IMR-90 (cell line): ENCODE data around the gene MGLL. TPM values are rescaled to one million over a fixed set of nuclear protein-coding genes. Genes with fewer than 3 reads are reported as not detected.

Source experiments
- ATAC-seq: fragments of 200-7000 bp; cut with Tn5 transposase; 2 replicates; pipeline ENCODE4 v1.9.1; 2020; ENCODE audit warnings: low read depth, mild to moderate bottlenecking, moderate library complexity
- BruUV-seq: library from RNA; stranded (reverse); fragments of 400-500 nt; replicated peaks from 2 replicates; lab custom pipeline; 2021; lab: Mats Ljungman, UMichigan
- CTCF ChIA-PET: fragments of 300-600 bp; formaldehyde crosslinking; extraction: SDS; loops from one replicate; lab custom pipeline; 2021; ENCODE audit warnings: antibody characterized with exemption; lab: Yijun Ruan, JAX
- POLR2A ChIA-PET: fragments of 300-600 bp; sonication (Branson Sonifier 250); formaldehyde crosslinking; loops from one replicate; lab custom pipeline; 2022; ENCODE audit warnings: antibody characterized with exemption; ENCODE audit not compliant: unreplicated experiment; lab: Charles Lee
- DNase-seq: peaks from one replicate; pipeline ENCODE4 v3.0.0; 2013
- H2AFZ ChIP-seq: replicated peaks from 2 replicates; pipeline ENCODE3; 2013; ENCODE audit warnings: low read length, mild to moderate bottlenecking; ENCODE audit not compliant: poor library complexity
- H2AK5ac ChIP-seq: 2 replicates; pipeline ENCODE4 v1.6.1; 2013; ENCODE audit warnings: low read depth, low read length, inconsistent platforms
- H2AK9ac ChIP-seq: replicated peaks from 2 replicates; pipeline ENCODE3; 2013; ENCODE audit warnings: mild to moderate bottlenecking, low read depth, low read length, moderate library complexity; ENCODE audit not compliant: poor library complexity
- H2BK120ac ChIP-seq: 2 replicates; pipeline ENCODE4 v1.6.1; 2013; ENCODE audit warnings: low read depth, low read length, inconsistent platforms
- H2BK15ac ChIP-seq: 3 replicates; pipeline ENCODE4 v1.6.1; 2013; ENCODE audit warnings: low read depth, low read length, inconsistent platforms
- H2BK20ac ChIP-seq: 2 replicates; pipeline ENCODE4 v1.6.1; 2013; ENCODE audit warnings: low read depth, mild to moderate bottlenecking, inconsistent platforms, low read length, moderate library complexity
- H2BK5ac ChIP-seq: 2 replicates; pipeline ENCODE4 v1.6.1; 2013; ENCODE audit warnings: mild to moderate bottlenecking, low read depth, low read length, inconsistent platforms; ENCODE audit not compliant: poor library complexity, severe bottlenecking
- H3K14ac ChIP-seq: replicated peaks from 2 replicates; pipeline ENCODE4 v1.6.1; 2013; ENCODE audit warnings: low read depth, low read length, inconsistent platforms
- H3K18ac ChIP-seq: 2 replicates; pipeline ENCODE4 v1.6.1; 2013; ENCODE audit warnings: low read depth, low read length, control low read depth
- H3K23ac ChIP-seq: 2 replicates; pipeline ENCODE4 v1.6.1; 2013; ENCODE audit warnings: low read depth, low read length, inconsistent platforms
- H3K27ac ChIP-seq: 2 replicates; pipeline ENCODE4 v1.5.1; 2013; ENCODE audit warnings: mild to moderate bottlenecking, control low read depth, low read length; ENCODE audit not compliant: insufficient read depth
- H3K27me3 ChIP-seq: 2 replicates; pipeline ENCODE4 v1.6.1; 2013; ENCODE audit warnings: low read length; ENCODE audit not compliant: control insufficient read depth, insufficient read depth
- H3K36me3 ChIP-seq: 2 replicates; pipeline ENCODE4 v1.6.1; 2013; ENCODE audit warnings: low read length, mixed read lengths; ENCODE audit not compliant: control insufficient read depth, insufficient read depth
- H3K4ac ChIP-seq: 2 replicates; pipeline ENCODE4 v1.6.1; 2013; ENCODE audit warnings: low read depth, low read length, inconsistent platforms
- H3K4me1 ChIP-seq: 2 replicates; pipeline ENCODE4 v1.6.1; 2013; ENCODE audit warnings: low read length, mixed read lengths; ENCODE audit not compliant: control insufficient read depth, insufficient read depth
- H3K4me2 ChIP-seq: 2 replicates; pipeline ENCODE4 v1.6.1; 2013; ENCODE audit warnings: low read depth, mild to moderate bottlenecking, control low read depth, low read length, moderate library complexity
- H3K4me3 ChIP-seq: 2 replicates; pipeline ENCODE4 v1.5.1; 2013; ENCODE audit warnings: low read depth, mild to moderate bottlenecking, control low read depth, low read length, moderate library complexity; ENCODE audit not compliant: insufficient read depth
- H3K56ac ChIP-seq: 2 replicates; pipeline ENCODE4 v1.6.1; 2013; ENCODE audit warnings: low read length, inconsistent platforms; ENCODE audit not compliant: insufficient read depth; ENCODE audit errors: extremely low read depth
- H3K79me1 ChIP-seq, 2 experiments: 2 replicates each; pipeline ENCODE4 v1.6.1; 2013; ENCODE audit warnings: low read length in 2 of 2, inconsistent platforms in 1 of 2, low read depth in 1 of 2
- H3K9ac ChIP-seq: 2 replicates; pipeline ENCODE4 v1.6.1; 2013; ENCODE audit warnings: low read depth, low read length, control low read depth
- H3K9me1 ChIP-seq: 2 replicates; pipeline ENCODE4 v1.6.1; 2013; ENCODE audit warnings: low read length, inconsistent platforms; ENCODE audit not compliant: insufficient read depth
- H3K9me3 ChIP-seq: 2 replicates; pipeline ENCODE4 v1.6.1; 2013; ENCODE audit warnings: low read length; ENCODE audit not compliant: control insufficient read depth, insufficient read depth
- H4K20me1 ChIP-seq: 2 replicates; pipeline ENCODE4 v1.6.1; 2013; ENCODE audit warnings: low read length, inconsistent platforms; ENCODE audit not compliant: insufficient read depth
- H4K5ac ChIP-seq: 2 replicates; pipeline ENCODE4 v1.6.1; 2013; ENCODE audit warnings: mild to moderate bottlenecking, low read depth, low read length, control low read depth
- H4K8ac ChIP-seq, 2 experiments: 2 replicates each; pipeline ENCODE4 v1.6.1; 2013; ENCODE audit warnings: low read depth in 2 of 2, low read length in 2 of 2, control low read depth in 1 of 2, inconsistent platforms in 1 of 2
- H4K91ac ChIP-seq: 2 replicates; pipeline ENCODE4 v1.6.1; 2013; ENCODE audit warnings: low read depth, low read length, inconsistent platforms; ENCODE audit not compliant: insufficient read depth
- BHLHE40 ChIP-seq: fragments of 150-350 bp; IDR thresholded peaks from 2 replicates; pipeline ENCODE4 v1.6.1; 2016; ENCODE audit warnings: mild to moderate bottlenecking, low read depth, low read length
- CHD1 ChIP-seq: IDR thresholded peaks from 2 replicates; pipeline ENCODE4 v1.6.1; 2012; ENCODE audit warnings: low read depth, low read length, improper control_type of control experiment
- FOS ChIP-seq: fragments of 150-350 bp; IDR thresholded peaks from 2 replicates; pipeline ENCODE4 v1.6.1; 2016; ENCODE audit warnings: low read depth, low read length
- MAZ ChIP-seq: IDR thresholded peaks from 2 replicates; pipeline ENCODE4 v1.6.1; 2012; ENCODE audit warnings: low read depth, mild to moderate bottlenecking, low read length, improper control_type of control experiment, moderate library complexity, borderline replicate concordance
- MXI1 ChIP-seq: IDR thresholded peaks from 2 replicates; pipeline ENCODE4 v1.6.1; 2012; ENCODE audit warnings: low read depth, mild to moderate bottlenecking, low read length, moderate library complexity, borderline replicate concordance
- NFE2L2 ChIP-seq: fragments of 150-350 bp; IDR thresholded peaks from 2 replicates; pipeline ENCODE4 v1.6.1; 2016; ENCODE audit warnings: low read depth, mild to moderate bottlenecking, low read length
- RAD21 ChIP-seq: IDR thresholded peaks from 2 replicates; pipeline ENCODE4 v1.6.1; 2012; ENCODE audit warnings: low read length, improper control_type of control experiment
- SMC3 ChIP-seq: fragments of 150-350 bp; IDR thresholded peaks from 2 replicates; pipeline ENCODE4 v1.6.1; 2016; ENCODE audit warnings: low read depth, mild to moderate bottlenecking, antibody characterized with exemption, low read length, moderate library complexity
- WGBS, 2 experiments: methylation state at CpG; one replicate each; pipeline versions ENCODE4 v1.1.5 to v1.1.7; 2013; ENCODE audit warnings: missing lambda C conversion rate in 2 of 2; ENCODE audit not compliant: insufficient read length in 1 of 2; ENCODE audit errors: extremely low coverage in 2 of 2; 5-methylcytosine and 5-hydroxymethylcytosine counted together
- dilution Hi-C: fragments of 300-500 bp; cut with HindIII; formaldehyde crosslinking; loops from one replicate; pipeline ENCODE4 v1.14.3; 2018; ENCODE audit warnings: low sequenced_read_pairs; ENCODE audit not compliant: unreplicated experiment
- in situ Hi-C: fragments of 300-500 bp; cut with MboI; formaldehyde crosslinking; loops from 3 replicates; pipeline ENCODE4 v1.14.3; 2019; ENCODE audit warnings: low sequenced_read_pairs, inconsistent platforms, mixed read lengths
- intact Hi-C: fragments of 100-400 bp; cut with micrococcal nuclease; formaldehyde crosslinking; loops from 2 replicates; pipeline ENCODE4 v1.10.0; 2022
- polyA plus RNA-seq, 3 experiments: library from polyadenylated mRNA; depleted of rRNA; stranded (reverse); fragments of >200 nt; gene quantifications; 2 replicates each; pipeline ENCODE4 v1.2.3, GENCODE V29; 2012; ENCODE audit warnings: low replicate concordance in 1 of 3
- total RNA-seq: library from RNA; depleted of rRNA; stranded (reverse); fragments of >200 nt; gene quantifications from 2 replicates; pipeline ENCODE4 v1.2.3, GENCODE V29; 2012
- TF ChIP-seq, protein P1 (sequence below): conservative IDR thresholded peaks from 2 replicates; pipeline ENCODE4 v1.5.1; 2012; ENCODE audit warnings: mild to moderate bottlenecking, low read depth, low read length, improper control_type of control experiment
- TF ChIP-seq, protein P2 (sequence below): fragments of 150-350 bp; IDR thresholded peaks from 2 replicates; pipeline ENCODE4 v1.6.1; 2017; ENCODE audit warnings: mild to moderate bottlenecking, antibody characterized with exemption, low read length, low read depth

MGLL gene
- total and polyA plus RNA-seq, 2 of the 4 experiments (the other 2 are of a cell fraction) = 23.7 to 60.6 TPM

DNA sequence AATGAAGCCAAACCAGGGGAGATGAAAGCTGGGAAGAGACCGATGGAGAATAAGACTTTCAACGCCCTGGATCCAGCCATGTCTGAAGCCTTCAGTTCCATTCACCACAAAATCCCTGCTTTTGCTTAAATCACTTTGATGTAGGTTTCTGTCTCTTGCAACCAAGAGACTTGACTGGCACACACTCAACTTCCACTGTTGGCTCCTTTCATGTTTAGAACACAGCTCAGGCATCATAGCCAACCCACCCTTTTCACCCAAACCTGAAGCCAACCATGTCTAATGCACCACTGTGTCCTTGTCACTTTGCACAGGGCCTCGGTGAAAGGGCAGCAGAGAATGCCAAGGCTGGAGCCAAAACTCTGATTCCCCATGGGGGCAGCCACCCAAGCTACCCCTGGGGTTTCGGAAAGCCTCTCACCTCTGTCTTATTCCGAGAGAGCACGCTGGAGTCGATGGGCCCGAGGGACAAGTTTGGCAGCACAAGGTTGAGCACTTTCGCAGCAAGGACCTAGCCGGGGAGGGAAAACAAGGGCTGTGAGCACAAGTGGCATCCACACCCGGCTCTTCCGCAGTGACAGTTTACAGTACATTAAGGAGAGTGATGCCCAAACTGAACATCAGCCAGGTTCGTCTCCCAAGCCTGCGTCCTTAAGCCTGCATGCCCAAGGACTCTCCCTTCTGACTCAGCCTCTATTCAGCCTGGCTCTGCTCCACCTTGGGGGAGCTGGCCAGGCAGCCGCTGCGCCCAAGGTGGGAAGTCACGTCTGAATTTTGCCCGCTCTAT, 112.0 kb downstream of the MGLL start:
- Histone ChIP-seq H3K18ac (no peak overlapping the region), H2AFZ (no peak overlapping the region), H3K14ac (no peak overlapping the region), H3K9me3 (no peaks in the 10 kb centered on the region), H4K8ac (no peak overlapping the region), H2AK5ac (no peak overlapping the region; the same call in 1 of the 2 replicates), H3K4me2 (no peak overlapping the region), H3K56ac (no peak overlapping the region), H3K36me3 (peaks cover 12% of the 10 kb centered on the region), H3K79me1 (peaks cover 10 to 46% of the 10 kb centered on the region in 2 experiments), H3K27ac (no peak overlapping the region), H2AK9ac (peak overlapping the region; percentile 47), H3K4ac (no peak overlapping the region), H2BK120ac (no peak overlapping the region), H2BK5ac (no peak overlapping the region), H2BK15ac (no peak overlapping the region), H3K4me3 (no peak overlapping the region), H3K23ac (peak overlapping the region; percentile 59; the same call in 1 of the 2 replicates), H3K9me1 (peaks cover 12% of the 10 kb centered on the region), H3K27me3 (no peaks in the 10 kb centered on the region), H4K20me1 (no peaks in the 10 kb centered on the region), H3K9ac (no peak overlapping the region), H4K91ac (no peak overlapping the region), H3K4me1 (peaks cover 5% of the 10 kb centered on the region; the same call in 1 of the 2 replicates), H2BK20ac (no peak overlapping the region), H4K5ac (no peak overlapping the region)
- POLR2A ChIA-PET = no interaction called here
- DNase-seq (no peak), ATAC-seq (no peak)
- dilution Hi-C loops (no loop called here), in situ Hi-C loops (no loop called here), intact Hi-C loops (no loop called here)
- TF ChIP-seq BHLHE40 = no peak
- no peak for TF ChIP-seq MAZ
- no peak for TF ChIP-seq FOS
- TF ChIP-seq SMC3 = no peak
- no peak for TF ChIP-seq NFE2L2
- TF ChIP-seq, protein P1, sequence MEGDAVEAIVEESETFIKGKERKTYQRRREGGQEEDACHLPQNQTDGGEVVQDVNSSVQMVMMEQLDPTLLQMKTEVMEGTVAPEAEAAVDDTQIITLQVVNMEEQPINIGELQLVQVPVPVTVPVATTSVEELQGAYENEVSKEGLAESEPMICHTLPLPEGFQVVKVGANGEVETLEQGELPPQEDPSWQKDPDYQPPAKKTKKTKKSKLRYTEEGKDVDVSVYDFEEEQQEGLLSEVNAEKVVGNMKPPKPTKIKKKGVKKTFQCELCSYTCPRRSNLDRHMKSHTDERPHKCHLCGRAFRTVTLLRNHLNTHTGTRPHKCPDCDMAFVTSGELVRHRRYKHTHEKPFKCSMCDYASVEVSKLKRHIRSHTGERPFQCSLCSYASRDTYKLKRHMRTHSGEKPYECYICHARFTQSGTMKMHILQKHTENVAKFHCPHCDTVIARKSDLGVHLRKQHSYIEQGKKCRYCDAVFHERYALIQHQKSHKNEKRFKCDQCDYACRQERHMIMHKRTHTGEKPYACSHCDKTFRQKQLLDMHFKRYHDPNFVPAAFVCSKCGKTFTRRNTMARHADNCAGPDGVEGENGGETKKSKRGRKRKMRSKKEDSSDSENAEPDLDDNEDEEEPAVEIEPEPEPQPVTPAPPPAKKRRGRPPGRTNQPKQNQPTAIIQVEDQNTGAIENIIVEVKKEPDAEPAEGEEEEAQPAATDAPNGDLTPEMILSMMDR = no peak
- no peak for TF ChIP-seq CHD1
- TF ChIP-seq RAD21 = no peak
- no peak for TF ChIP-seq MXI1
- TF ChIP-seq, protein P2, sequence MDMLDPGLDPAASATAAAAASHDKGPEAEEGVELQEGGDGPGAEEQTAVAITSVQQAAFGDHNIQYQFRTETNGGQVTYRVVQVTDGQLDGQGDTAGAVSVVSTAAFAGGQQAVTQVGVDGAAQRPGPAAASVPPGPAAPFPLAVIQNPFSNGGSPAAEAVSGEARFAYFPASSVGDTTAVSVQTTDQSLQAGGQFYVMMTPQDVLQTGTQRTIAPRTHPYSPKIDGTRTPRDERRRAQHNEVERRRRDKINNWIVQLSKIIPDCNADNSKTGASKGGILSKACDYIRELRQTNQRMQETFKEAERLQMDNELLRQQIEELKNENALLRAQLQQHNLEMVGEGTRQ = no peak
- WGBS, 2 experiments = 93% methylated on average over 10 of the region's 18 CpGs; no CpG with 5 or more reads in 1 of the 2 experiments
- CTCF ChIA-PET = no interaction called here
- no TSS peak for BruUV-seq
